Stimulated activated naive CD8-positive, alpha-beta T cell treated with anti-CD3 and anti-CD28 coated beads, Interleukin-15, amount 100 ng/mL, for 72 hours (primary cell): ENCODE data around the gene UMAD1.
A peak's percentile ranks its signal among the peaks of the same experiment; 100 is the strongest.

Experiments
- ATAC-seq: fragments of 150-1000 bp; cut with Tn5 transposase; 2 replicates; pipeline ENCODE4 v1.10.0; 2021; ENCODE audit warnings: mild to moderate bottlenecking, moderate library complexity
- DNase-seq, 2 donors: peaks; one replicate each; pipeline ENCODE4 v3.0.0; 2021 to 2022
- H3K27ac Mint-ChIP-seq, 2 donors: one replicate each; pipeline ENCODE4 v1.8.0; 2022; ENCODE audit warnings: mild to moderate bottlenecking in 2 of 2, mixed read lengths in 2 of 2, moderate library complexity in 2 of 2
- H3K27me3 Mint-ChIP-seq: one replicate; pipeline ENCODE4 v1.8.0; 2022; ENCODE audit warnings: mixed read lengths
- H3K4me1 Mint-ChIP-seq: one replicate; pipeline ENCODE4 v1.8.0; 2022; ENCODE audit warnings: mild to moderate bottlenecking, mixed read lengths
- H3K4me3 Mint-ChIP-seq, 2 donors: one replicate each; pipeline ENCODE4 v1.8.0; 2022; ENCODE audit warnings: mild to moderate bottlenecking in 2 of 2, mixed read lengths in 2 of 2, moderate library complexity in 1 of 2
- H3K9me3 Mint-ChIP-seq, 2 donors: one replicate each; pipeline ENCODE4 v1.8.0; 2022; ENCODE audit warnings: mixed read lengths in 2 of 2

Gene UMAD1

GRCh38 chr7:7745966-7746365 is 105.4 kb downstream of the UMAD1 start:
- H3K27ac Mint-ChIP-seq, result peak overlapping the region in 1 of 2 donors; percentile 59
- H3K9me3 Mint-ChIP-seq, result no peaks in the 10 kb centered on the region
- H3K27me3 Mint-ChIP-seq, result no peaks in the 10 kb centered on the region
- ATAC-seq, result no peak
- no peak for DNase-seq
- H3K4me1 Mint-ChIP-seq, result peaks cover 6% of the 10 kb centered on the region
- no peak overlapping the region for H3K4me3 Mint-ChIP-seq

GRCh38 chr7:7746458-7746857 is 105.9 kb downstream of the UMAD1 start:
- ATAC-seq, result no peak
- no peak overlapping the region for H3K4me3 Mint-ChIP-seq
- peaks cover 11% of the 10 kb centered on the region for H3K4me1 Mint-ChIP-seq
- no peak overlapping the region for H3K27ac Mint-ChIP-seq
- DNase-seq, result no peak
- H3K27me3 Mint-ChIP-seq, result no peaks in the 10 kb centered on the region
- H3K9me3 Mint-ChIP-seq, result no peaks in the 10 kb centered on the region

GRCh38 chr7:7750571-7751242 is 110.2 kb downstream of the UMAD1 start:
- no peak overlapping the region for H3K27ac Mint-ChIP-seq

GRCh38 chr7:7751243-7752092 is 110.9 kb downstream of the UMAD1 start:
- DNase-seq, result no peak
- no peak overlapping the region for H3K27ac Mint-ChIP-seq
- ATAC-seq, result no peak
- H3K27me3 Mint-ChIP-seq, result no peaks in the 10 kb centered on the region
- no peaks in the 10 kb centered on the region for H3K9me3 Mint-ChIP-seq
- H3K4me3 Mint-ChIP-seq, result peak overlapping the region in 1 of 2 donors; percentile 35
- peaks cover 11% of the 10 kb centered on the region for H3K4me1 Mint-ChIP-seq

More at GRCh38 chr7:7750571-7751242, 110.2 kb downstream of the UMAD1 start:
- H3K4me1 Mint-ChIP-seq, result peaks cover 11% of the 10 kb centered on the region
- ATAC-seq (no peak), DNase-seq (no peak)
- peak overlapping the region in 1 of 2 donors; percentile 35 for H3K4me3 Mint-ChIP-seq
- no peaks in the 10 kb centered on the region for H3K9me3 Mint-ChIP-seq
- no peaks in the 10 kb centered on the region for H3K27me3 Mint-ChIP-seq

GRCh38 chr7:7756577-7756976 is 116.0 kb downstream of the UMAD1 start:
- H3K9me3 Mint-ChIP-seq, result no peaks in the 10 kb centered on the region
- no peaks in the 10 kb centered on the region for H3K27me3 Mint-ChIP-seq
- ATAC-seq (no peak), DNase-seq (no peak)
- no peak overlapping the region for H3K4me3 Mint-ChIP-seq
- no peak overlapping the region for H3K27ac Mint-ChIP-seq
- peaks cover 10% of the 10 kb centered on the region for H3K4me1 Mint-ChIP-seq

GRCh38 chr7:7757576-7757975 is 117.0 kb downstream of the UMAD1 start:
- Mint-ChIP-seq H3K9me3 (no peaks in the 10 kb centered on the region), H3K27me3 (no peaks in the 10 kb centered on the region), H3K4me3 (no peak overlapping the region), H3K4me1 (peaks cover 14% of the 10 kb centered on the region), H3K27ac (no peak overlapping the region)
- no peak for ATAC-seq
- DNase-seq, result no peak

GRCh38 chr7:7761340-7761973 is 120.9 kb downstream of the UMAD1 start:
- DNase-seq (no peak), ATAC-seq (peak; percentile 42)
- Mint-ChIP-seq H3K9me3 (no peaks in the 10 kb centered on the region), H3K4me3 (peak overlapping the region; percentile 56 to 88), H3K27ac (no peak overlapping the region), H3K27me3 (no peaks in the 10 kb centered on the region), H3K4me1 (peaks cover 32% of the 10 kb centered on the region)

GRCh38 chr7:7761974-7762779 is 121.6 kb downstream of the UMAD1 start:
- ATAC-seq, result peak; percentile 88
- peaks cover 32% of the 10 kb centered on the region for H3K4me1 Mint-ChIP-seq
- peak overlapping the region; percentile 53 to 79 for H3K27ac Mint-ChIP-seq
- H3K9me3 Mint-ChIP-seq, result no peaks in the 10 kb centered on the region
- H3K27me3 Mint-ChIP-seq, result no peaks in the 10 kb centered on the region
- peak in 1 of 2 donors; percentile 15 for DNase-seq
- peak overlapping the region; percentile 56 to 88 for H3K4me3 Mint-ChIP-seq

- Mint-ChIP-seq H3K4me3 (no peak overlapping the region), H3K27ac (peak overlapping the region in 1 of 2 donors; percentile 42), H3K9me3 (no peaks in the 10 kb centered on the region), H3K27me3 (no peaks in the 10 kb centered on the region), H3K4me1 (peaks cover 32% of the 10 kb centered on the region)
- ATAC-seq (peak; percentile 38), DNase-seq (no peak)
Measured at GRCh38 chr7:7764520-7765396, 124.2 kb downstream of the UMAD1 start.

GRCh38 chr7:7765422-7765821 is 124.9 kb downstream of the UMAD1 start:
- DNase-seq (peak in 1 of 2 donors; percentile 15), ATAC-seq (peak; percentile 64)
- no peak overlapping the region for H3K4me3 Mint-ChIP-seq
- peaks cover 32% of the 10 kb centered on the region for H3K4me1 Mint-ChIP-seq
- H3K27ac Mint-ChIP-seq, result no peak overlapping the region
- no peaks in the 10 kb centered on the region for H3K9me3 Mint-ChIP-seq
- H3K27me3 Mint-ChIP-seq, result no peaks in the 10 kb centered on the region

- H3K27ac Mint-ChIP-seq, result no peak overlapping the region
- no peaks in the 10 kb centered on the region for H3K9me3 Mint-ChIP-seq
- H3K4me1 Mint-ChIP-seq, result peaks cover 22% of the 10 kb centered on the region
- no peak for ATAC-seq
- H3K4me3 Mint-ChIP-seq, result no peak overlapping the region
- no peak for DNase-seq
- H3K27me3 Mint-ChIP-seq, result no peaks in the 10 kb centered on the region
Measured at GRCh38 chr7:7766671-7767070, 126.1 kb downstream of the UMAD1 start.

GRCh38 chr7:7768977-7769709 is 128.6 kb downstream of the UMAD1 start:
- ATAC-seq (no peak), DNase-seq (no peak)
- Mint-ChIP-seq H3K9me3 (no peaks in the 10 kb centered on the region), H3K4me1 (peaks cover 19% of the 10 kb centered on the region), H3K4me3 (no peak overlapping the region), H3K27ac (no peak overlapping the region), H3K27me3 (no peaks in the 10 kb centered on the region)

GRCh38 chr7:7769710-7770627 is 129.4 kb downstream of the UMAD1 start:
- H3K9me3 Mint-ChIP-seq, result no peaks in the 10 kb centered on the region
- ATAC-seq (no peak), DNase-seq (no peak)
- H3K4me3 Mint-ChIP-seq, result no peak overlapping the region
- H3K27me3 Mint-ChIP-seq, result no peaks in the 10 kb centered on the region
- H3K27ac Mint-ChIP-seq, result no peak overlapping the region
- H3K4me1 Mint-ChIP-seq, result peaks cover 11% of the 10 kb centered on the region
